ENCODE measurements around the gene SLC2A1. TPM values are rescaled to one million over a fixed set of nuclear protein-coding genes. Genes with fewer than 3 reads are reported as not detected.

SLC2A1 gene
- total and polyA plus RNA-seq, 9 of the 15 experiments (the other 6 are each of a cell fraction or from before 2014, with no cell fraction given), result 12.6 to 153 (median 48.0) TPM

DNA sequence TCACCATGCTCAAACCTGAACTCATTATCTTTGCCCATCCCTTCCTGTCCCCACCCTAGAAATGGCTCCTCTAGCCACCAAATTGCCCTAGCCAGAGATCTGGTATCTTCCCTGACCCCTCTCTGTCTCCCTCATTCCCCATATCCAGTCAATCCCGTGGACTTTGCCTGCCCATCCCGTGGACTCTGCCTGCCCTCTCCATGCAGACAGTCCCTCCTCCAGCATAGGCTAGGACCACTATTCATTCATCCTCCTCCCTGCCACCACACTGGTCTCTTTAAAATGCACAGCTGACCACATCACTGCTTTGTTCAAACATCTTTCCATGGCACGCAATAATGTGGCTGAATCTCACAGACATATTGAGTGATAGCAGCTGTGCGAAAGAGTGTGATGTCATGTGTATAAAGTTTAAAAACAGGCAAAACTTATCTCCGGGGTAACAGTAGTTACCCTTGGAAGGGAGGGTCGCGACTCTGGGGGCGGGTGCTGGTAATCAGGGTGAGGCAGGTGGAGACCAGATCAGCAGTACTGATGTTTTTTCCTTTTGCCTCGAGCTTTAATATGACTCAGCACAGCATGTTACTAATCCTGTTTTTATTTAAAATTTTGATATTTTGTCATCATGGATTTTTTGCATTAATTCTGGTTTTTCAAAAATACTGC, 4.8 kb upstream of the SLC2A1 start (continued):
- TF ChIP-seq PHF20 (IDR thresholded peaks at IDR 0.05; ENCODE audit: partially characterized antibody) (no peak), SETDB1 (IDR thresholded peaks at IDR 0.05; ENCODE audit: low read length) (no peak), RBM25 (IDR thresholded peaks at IDR 0.05; ENCODE audit: low read depth, low read length, severe bottlenecking) (no peak), RNF2 (IDR thresholded peaks at IDR 0.05) (peak; percentile 94; the same call in 1 of the 2 replicates), EP300 (IDR thresholded peaks at IDR 0.05; ENCODE audit: low read length) (peak; percentile 99), MAFF (IDR thresholded peaks at IDR 0.05; ENCODE audit: low read length) (peak; percentile 92), E2F3 (CRISPR knock-in tag; IDR thresholded peaks at IDR 0.05) (no peak), FOXM1 (IDR thresholded peaks at IDR 0.05; ENCODE audit: low read depth) (peak; percentile 97), FOXM1 (CRISPR knock-in tag; IDR thresholded peaks at IDR 0.05; ENCODE audit: low read depth) (peak; percentile 66; the same call in 1 of the 2 replicates), ZNF507 (tag; conservative IDR thresholded peaks at IDR 0.05) (no peak), U2AF2 (optimal IDR thresholded peaks at IDR 0.05; ENCODE audit: low read depth, low read length) (no peak), GATA2 (CRISPR knock-in tag; IDR thresholded peaks at IDR 0.05) (peak; percentile 93), CAMTA2 (CRISPR knock-in tag; conservative IDR thresholded peaks at IDR 0.05) (no peak)
- TF ChIP-seq, protein P1, sequence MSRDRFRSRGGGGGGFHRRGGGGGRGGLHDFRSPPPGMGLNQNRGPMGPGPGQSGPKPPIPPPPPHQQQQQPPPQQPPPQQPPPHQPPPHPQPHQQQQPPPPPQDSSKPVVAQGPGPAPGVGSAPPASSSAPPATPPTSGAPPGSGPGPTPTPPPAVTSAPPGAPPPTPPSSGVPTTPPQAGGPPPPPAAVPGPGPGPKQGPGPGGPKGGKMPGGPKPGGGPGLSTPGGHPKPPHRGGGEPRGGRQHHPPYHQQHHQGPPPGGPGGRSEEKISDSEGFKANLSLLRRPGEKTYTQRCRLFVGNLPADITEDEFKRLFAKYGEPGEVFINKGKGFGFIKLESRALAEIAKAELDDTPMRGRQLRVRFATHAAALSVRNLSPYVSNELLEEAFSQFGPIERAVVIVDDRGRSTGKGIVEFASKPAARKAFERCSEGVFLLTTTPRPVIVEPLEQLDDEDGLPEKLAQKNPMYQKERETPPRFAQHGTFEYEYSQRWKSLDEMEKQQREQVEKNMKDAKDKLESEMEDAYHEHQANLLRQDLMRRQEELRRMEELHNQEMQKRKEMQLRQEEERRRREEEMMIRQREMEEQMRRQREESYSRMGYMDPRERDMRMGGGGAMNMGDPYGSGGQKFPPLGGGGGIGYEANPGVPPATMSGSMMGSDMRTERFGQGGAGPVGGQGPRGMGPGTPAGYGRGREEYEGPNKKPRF (IDR thresholded peaks at IDR 0.05; ENCODE audit: low read depth, low read length), result no peak
- TF ChIP-seq, protein P2, sequence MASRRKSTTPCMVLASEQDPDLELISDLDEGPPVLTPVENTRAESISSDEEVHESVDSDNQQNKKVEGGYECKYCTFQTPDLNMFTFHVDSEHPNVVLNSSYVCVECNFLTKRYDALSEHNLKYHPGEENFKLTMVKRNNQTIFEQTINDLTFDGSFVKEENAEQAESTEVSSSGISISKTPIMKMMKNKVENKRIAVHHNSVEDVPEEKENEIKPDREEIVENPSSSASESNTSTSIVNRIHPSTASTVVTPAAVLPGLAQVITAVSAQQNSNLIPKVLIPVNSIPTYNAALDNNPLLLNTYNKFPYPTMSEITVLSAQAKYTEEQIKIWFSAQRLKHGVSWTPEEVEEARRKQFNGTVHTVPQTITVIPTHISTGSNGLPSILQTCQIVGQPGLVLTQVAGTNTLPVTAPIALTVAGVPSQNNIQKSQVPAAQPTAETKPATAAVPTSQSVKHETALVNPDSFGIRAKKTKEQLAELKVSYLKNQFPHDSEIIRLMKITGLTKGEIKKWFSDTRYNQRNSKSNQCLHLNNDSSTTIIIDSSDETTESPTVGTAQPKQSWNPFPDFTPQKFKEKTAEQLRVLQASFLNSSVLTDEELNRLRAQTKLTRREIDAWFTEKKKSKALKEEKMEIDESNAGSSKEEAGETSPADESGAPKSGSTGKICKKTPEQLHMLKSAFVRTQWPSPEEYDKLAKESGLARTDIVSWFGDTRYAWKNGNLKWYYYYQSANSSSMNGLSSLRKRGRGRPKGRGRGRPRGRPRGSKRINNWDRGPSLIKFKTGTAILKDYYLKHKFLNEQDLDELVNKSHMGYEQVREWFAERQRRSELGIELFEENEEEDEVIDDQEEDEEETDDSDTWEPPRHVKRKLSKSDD (conservative IDR thresholded peaks at IDR 0.05; ENCODE audit: low read length), result no peak
- TF ChIP-seq, protein P3, sequence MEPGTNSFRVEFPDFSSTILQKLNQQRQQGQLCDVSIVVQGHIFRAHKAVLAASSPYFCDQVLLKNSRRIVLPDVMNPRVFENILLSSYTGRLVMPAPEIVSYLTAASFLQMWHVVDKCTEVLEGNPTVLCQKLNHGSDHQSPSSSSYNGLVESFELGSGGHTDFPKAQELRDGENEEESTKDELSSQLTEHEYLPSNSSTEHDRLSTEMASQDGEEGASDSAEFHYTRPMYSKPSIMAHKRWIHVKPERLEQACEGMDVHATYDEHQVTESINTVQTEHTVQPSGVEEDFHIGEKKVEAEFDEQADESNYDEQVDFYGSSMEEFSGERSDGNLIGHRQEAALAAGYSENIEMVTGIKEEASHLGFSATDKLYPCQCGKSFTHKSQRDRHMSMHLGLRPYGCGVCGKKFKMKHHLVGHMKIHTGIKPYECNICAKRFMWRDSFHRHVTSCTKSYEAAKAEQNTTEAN (CRISPR knock-in tag; IDR thresholded peaks at IDR 0.05), result no peak
- TF ChIP-seq, protein P4, sequence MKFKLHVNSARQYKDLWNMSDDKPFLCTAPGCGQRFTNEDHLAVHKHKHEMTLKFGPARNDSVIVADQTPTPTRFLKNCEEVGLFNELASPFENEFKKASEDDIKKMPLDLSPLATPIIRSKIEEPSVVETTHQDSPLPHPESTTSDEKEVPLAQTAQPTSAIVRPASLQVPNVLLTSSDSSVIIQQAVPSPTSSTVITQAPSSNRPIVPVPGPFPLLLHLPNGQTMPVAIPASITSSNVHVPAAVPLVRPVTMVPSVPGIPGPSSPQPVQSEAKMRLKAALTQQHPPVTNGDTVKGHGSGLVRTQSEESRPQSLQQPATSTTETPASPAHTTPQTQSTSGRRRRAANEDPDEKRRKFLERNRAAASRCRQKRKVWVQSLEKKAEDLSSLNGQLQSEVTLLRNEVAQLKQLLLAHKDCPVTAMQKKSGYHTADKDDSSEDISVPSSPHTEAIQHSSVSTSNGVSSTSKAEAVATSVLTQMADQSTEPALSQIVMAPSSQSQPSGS (CRISPR knock-in tag; IDR thresholded peaks at IDR 0.05), result no peak
- TF ChIP-seq, protein P5, sequence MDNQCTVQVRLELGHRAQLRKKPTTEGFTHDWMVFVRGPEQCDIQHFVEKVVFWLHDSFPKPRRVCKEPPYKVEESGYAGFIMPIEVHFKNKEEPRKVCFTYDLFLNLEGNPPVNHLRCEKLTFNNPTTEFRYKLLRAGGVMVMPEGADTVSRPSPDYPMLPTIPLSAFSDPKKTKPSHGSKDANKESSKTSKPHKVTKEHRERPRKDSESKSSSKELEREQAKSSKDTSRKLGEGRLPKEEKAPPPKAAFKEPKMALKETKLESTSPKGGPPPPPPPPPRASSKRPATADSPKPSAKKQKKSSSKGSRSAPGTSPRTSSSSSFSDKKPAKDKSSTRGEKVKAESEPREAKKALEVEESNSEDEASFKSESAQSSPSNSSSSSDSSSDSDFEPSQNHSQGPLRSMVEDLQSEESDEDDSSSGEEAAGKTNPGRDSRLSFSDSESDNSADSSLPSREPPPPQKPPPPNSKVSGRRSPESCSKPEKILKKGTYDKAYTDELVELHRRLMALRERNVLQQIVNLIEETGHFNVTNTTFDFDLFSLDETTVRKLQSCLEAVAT (IDR thresholded peaks at IDR 0.05), result peak; percentile 58 to 81; a peak in 3 of 4 replicates
- TF ChIP-seq, protein P6, sequence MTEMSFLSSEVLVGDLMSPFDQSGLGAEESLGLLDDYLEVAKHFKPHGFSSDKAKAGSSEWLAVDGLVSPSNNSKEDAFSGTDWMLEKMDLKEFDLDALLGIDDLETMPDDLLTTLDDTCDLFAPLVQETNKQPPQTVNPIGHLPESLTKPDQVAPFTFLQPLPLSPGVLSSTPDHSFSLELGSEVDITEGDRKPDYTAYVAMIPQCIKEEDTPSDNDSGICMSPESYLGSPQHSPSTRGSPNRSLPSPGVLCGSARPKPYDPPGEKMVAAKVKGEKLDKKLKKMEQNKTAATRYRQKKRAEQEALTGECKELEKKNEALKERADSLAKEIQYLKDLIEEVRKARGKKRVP (CRISPR knock-in tag; IDR thresholded peaks at IDR 0.05), result peak; percentile 54; the same call in 1 of the 2 replicates
